GM19240 (cell line): ENCODE data around the gene TMEM198.

Experiments
- DNase-seq: peaks from one replicate; pipeline ENCODE4 v3.0.0; 2011; ENCODE audit warnings: low spot score; ENCODE audit not compliant: insufficient read length

The TMEM198 gene

DNA sequence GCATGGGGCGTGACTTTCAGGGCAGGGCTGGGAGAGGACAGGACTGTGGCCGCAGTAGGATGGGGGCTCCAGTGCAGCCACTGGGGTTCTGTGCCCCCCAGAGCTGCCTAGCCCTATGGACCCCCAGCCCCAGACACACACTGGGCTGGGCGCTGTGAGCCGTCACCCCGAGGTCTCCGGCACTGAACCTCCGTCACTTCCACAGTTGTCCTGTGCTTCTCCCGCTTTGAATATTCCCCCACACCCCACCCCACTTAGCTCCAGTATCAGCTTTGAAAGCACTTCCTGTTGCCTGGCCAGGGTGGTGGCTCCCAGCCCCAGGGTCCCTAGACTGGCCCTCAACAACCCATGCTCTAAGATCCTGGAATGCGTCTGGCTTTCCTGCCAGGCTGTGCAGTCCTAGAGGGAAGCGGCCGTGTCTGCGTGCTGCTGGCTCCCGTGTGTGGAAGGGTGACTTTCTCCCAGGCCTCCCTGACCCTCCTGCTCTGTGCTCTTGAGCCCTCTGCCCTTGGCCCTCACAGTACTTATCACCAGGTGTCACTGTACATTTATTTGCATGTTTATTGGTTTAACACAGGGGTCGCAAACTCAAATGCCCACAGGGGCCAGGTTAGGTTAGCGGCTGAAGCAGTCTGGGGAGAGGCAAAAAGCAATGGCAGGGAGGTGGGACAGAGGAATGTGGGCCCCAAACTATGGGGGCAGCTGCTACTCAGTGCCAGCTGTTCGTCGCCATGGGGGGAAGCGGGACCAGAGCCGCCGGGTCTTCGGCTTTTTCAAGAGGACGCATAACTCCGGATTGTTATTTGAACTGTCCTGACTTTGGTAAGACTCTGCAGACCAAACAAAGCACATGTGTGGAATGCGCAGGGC lies 17.6 kb downstream of the TMEM198 start:
- DNase-seq: no peak

DNA sequence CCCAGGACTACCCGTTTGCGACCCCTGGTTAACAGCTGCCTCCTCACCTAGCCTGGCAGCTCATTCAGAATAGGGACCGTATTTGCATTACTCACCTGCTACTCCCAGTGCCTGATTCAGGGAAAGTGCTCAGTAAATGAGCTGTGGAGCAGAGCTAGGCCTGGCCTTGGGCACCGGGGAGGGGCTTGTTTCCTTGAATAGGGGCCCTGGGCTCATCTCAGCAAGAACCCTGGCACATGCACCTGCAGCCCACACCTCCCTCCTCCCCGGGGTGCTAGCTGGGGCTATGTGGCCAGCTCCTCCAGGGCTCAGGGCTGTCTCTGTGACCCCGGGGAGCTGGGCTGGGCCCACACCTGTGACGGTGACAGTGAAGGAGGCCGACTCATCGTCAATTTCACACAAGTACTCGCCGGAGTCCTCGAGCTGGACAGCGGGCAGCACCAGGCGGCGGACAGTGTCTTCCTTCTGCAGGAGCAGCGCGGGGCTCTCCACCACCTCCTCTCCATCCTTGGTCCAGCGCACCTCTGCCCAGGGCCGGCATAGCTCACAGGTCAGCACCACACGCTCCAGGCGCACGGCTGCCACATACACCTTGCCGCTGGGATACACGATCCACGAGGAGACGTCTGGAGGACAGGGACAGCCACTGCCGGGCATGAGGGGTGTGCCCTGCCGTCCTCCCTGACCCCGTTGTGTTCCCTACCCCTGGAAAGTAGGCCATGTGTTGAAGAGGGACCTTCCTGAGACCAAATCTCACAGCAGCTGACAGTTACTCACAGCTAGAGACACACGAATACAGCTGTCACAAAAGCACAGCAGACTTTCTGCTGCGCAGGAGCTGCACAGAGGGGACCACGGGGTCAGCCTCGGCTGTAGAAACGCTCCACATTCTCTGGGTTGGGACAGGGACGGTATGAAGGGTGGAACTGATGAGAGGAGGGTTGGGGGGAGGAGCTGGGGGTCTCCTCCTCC lies 18.5 kb downstream of the TMEM198 start:
- no peak for DNase-seq

DNA sequence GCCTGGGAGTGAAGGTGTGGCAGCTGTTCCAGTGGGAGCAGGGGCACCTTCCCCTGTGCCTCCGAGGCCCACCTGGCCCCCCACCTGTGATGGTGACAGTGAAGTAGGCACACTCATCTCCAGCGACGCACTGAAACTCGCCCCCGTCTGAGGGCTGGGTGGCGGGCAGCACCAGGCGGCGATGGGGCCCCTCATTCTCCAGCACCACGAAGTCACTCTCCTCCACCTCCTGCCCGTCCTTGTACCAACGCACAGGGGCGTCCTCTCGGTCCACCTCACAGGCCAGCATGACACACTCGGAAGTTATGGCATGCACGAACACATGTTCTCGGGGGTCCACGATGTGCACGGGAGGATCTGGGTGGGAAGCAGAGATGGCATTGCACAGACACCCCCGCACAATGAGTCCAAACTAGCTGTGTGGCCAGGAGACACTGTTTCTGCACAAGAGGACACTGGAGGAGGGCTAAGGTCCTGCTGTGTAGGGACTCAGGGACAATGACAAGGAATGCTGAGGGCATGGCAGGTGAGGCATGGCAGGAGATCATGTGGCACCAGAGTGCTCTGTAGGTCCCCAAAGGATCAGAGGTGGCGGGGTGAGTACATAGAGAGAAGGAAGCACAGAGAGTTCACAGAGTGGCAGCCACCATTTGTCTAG lies 19.6 kb downstream of the TMEM198 start:
- no peak for DNase-seq

DNA sequence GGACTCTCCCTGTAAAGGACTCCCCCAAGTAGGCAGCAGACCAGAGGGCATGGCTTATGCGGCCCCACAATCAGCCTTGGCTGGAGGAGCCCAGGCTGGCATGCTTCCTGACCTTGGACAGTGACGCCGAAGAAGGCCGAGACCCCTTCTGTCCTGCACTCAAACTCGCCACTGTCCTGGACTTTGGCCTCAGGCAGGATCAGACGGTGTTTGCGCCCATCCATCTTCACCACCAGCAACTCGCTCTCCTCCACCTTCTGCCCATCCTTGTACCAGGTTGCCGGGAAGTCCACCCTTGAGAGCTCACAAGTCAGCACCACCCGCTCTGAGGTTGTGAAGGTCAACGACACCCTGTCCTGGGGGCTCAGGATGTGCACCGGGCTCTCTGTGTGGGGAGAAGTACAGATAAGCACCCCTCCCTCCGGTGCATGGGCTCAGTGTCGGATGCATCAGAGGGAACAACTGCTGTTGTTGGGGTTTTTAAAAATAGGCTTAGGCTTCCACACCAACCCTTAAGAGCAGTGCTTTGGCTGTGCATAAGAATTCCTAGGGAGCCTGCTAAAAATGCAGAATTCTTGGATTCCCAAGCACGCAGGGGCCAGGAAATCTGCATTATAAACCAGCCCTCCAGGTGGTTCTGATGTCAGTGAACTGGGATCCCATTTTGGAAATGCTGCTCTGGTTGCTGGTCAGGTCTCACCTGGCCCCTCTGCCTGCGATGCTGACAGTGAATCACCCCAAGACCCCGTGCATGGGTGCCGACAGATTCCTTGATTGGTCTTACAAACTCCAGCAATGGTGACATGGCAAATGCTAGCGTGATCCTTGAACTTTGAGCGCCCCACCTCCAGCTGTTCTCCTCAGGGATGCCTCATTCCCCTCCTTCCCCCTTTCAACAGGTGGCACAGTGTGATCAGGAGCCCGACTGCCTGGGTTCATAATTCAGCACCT lies 21.6 kb downstream of the TMEM198 start:
- DNase-seq: no peak

DNA sequence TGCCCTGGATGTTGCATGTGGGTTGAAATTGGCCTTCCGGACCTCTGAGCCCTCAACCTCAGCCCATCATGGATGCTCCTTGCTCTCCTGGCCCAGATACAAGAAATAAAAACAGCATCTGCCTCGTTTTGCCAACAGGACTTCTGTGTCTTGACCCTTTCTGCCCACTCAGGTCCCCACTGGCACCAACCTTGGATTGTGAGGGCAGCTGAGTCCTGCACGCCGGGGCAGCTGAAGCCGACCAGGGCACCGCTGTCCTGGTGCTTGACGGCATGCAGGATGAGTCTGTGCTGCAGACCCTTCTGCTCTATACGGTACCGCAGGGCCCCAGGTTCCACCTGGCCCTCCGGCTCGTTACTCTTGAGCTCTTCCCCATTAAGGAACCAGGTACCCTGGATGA lies 22.8 kb downstream of the TMEM198 start:
- no peak for DNase-seq

DNA sequence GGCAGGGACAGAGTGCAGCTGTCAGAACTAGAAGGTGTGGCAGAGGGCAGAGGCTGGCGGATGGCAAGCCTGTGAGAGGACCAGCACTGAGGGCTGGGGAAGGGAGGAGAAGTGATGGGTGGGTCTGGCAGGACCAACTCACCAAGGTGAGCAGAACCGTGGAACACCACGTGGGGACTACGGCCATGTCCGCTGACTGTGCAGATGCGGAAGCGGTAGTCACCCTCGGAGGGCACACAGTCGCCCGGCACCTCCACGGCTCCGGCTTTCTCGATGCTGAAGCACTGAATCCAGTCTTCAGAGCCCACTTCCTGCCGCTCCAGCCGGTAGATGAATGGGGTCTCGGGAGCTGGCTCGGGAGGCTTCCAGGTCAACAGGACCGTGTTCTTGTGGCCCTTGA lies 23.3 kb downstream of the TMEM198 start:
- DNase-seq: no peak

DNA sequence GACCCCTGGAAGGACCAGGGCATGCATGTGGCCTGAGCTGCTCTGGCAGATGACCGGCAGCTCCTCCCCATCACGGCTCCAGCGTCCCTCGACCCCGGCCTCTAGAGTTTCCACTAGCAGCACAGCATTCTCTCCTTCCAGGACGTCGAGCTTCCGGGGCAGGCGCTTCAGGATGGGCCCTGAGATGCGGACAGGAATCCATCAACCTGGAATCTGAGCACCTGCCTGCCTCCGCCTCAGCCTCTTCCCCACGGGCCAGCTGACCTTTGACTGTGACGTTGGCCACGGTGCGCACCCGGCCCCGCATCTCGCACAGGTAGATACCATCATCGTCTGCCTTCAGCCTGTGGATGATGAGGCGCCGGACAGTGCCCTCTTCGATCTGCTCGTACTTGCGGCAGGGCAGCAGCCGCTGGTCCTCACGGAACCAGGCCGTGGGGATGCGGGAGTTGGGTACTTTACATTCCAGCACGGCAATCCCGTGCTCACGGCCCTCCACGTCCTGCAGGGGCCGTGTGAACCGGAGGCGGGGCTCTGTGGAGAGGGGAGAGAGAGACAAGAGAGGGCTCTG lies 24.0 kb downstream of the TMEM198 start:
- no peak for DNase-seq

DNA sequence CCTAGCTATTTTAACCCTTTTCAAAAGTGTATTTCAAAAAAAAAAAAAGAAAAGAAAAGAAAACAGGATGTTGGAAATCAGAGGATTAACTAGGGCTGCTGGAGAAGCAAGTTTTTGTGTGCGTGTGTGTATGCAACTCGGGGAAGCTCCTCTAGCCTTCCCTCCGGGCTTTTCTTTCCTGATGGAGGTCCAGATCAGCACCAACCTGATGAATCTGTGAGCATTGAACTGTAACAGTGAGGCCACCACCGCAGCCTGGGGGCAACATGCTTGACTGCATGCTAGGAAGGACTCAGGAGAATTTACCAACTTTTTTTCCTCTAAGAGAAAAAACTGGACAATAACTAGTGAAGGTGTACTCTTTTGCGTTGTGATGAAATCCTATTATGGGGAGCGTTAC lies 25.2 kb downstream of the TMEM198 start:
- DNase-seq: no peak

DNA sequence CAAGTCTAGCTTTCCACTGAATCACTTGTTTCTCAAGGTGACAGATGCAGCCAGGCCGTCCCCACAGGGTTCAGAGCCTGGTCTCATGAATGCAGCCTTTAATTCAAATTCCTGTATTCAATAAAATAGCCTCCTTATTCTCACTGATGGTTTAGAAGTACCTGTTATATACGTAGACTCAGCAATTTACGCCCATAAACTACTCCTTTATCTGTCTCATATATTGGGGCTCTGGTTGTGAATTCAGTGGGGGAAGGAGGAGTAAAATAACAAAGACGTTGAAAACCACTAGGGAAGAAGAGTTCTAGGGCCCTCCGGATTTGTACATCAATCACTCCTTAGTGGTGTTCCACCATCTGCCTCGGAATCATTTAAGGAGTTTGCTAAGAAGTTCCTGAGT lies 25.8 kb downstream of the TMEM198 start:
- DNase-seq: no peak

DNA sequence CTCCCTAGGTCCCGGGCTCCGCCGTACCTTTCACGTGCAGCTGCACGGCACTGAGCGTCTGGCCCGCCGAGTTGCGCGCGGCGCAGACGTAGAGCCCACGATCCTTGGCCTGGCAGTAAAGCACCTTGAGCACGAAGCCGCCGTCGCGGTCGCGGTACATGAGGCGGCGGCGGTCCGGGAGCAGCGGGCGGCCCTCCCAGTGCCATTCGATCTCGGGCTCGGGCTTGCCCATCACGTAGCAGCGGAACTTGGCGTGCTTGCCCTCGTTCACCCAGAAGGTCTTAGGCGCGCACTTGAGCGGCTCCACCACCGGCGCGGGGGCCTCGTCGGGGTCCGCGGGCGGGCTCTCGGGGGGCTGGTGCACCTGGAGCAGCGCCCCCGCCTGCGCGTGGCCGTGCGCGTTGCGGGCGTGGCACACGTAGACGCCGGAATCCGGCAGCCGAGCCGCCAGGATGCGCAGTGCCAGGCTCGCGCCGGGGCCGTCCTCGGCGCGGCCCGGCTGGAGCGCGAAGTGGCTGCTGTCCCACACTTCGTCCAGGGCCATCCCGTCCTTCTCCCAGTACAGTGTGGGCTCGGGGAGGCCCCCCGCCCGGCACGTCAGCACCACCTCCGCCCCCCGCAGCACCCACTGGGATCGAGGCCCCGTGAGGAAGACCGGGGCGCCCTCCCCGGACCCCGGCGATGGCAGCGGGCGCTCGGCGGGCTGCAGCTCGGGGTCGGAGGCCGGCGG lies 26.5 kb downstream of the TMEM198 start:
- no peak for DNase-seq

DNA sequence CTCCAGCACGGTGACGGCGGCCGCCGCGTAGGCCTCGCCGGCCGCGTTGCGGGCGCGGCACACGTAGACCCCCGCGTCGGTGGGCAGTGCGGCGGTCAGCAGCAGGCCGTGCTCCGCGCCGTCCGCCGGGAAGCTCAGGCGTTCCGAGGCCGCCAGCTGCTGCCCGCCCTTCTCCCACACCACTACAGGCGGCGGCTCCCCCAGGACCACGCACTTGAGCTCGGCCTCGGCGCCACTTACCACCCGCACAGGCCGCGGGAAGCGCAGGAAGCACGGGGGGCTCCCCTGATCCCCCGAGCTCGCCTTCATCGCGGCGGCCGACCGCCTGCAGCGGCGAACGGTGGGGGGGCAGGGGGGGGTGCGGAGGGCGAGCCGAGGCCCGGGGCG lies 27.1 kb downstream of the TMEM198 start:
- no peak for DNase-seq

DNA sequence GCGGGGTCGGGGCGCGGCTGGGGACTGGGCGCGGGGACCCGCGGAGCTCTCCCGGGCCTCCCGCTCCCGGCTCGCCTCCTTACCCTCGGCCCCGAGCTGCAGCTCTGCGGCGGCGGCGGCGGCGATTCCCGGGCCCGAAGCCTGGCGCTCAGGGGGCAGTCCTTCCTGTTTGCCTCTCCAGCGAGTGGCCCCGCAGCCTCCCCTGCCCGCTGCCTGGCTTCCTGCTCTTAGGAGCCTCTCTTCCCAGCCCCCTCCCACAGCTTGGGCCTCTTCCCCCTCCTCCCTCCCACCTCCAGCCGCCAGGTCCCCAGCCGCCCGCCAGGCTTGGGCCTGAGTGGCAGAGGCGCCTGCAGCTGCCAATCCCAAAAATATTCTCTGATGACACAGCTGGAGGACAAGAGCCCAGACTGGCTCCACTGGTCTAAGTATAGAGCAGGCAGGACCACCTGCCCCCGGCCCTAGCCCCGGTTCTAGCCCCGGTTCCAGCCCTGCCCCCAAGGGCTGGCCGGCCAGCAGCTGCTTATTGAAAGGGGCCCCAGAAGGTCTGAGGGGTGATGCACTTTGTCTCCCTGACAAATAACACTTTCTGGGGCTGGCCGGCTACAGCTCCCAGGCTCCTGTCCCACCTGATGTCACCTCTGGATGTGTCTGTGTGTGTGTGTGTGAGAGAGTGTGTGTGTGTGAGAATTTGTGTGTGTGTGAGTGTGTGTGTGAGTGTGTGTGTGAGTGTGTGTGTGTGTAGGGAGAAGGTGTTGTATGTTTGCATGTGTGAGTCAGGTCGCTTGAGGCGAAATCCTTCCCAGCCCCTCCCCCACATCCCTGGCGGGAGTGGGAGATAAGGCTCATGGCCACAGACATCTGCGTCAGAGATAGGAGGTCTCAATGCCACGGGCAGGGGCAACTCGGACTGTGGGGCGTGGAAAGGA lies 27.7 kb downstream of the TMEM198 start, which contains the start of gene OBSL1:
Gene OBSL1, minus strand, starts transcription at position 229 of the 926 bp plus-strand sequence. CDS start 307 bp downstream, outside the sequence.
- DNase-seq: no peak

DNA sequence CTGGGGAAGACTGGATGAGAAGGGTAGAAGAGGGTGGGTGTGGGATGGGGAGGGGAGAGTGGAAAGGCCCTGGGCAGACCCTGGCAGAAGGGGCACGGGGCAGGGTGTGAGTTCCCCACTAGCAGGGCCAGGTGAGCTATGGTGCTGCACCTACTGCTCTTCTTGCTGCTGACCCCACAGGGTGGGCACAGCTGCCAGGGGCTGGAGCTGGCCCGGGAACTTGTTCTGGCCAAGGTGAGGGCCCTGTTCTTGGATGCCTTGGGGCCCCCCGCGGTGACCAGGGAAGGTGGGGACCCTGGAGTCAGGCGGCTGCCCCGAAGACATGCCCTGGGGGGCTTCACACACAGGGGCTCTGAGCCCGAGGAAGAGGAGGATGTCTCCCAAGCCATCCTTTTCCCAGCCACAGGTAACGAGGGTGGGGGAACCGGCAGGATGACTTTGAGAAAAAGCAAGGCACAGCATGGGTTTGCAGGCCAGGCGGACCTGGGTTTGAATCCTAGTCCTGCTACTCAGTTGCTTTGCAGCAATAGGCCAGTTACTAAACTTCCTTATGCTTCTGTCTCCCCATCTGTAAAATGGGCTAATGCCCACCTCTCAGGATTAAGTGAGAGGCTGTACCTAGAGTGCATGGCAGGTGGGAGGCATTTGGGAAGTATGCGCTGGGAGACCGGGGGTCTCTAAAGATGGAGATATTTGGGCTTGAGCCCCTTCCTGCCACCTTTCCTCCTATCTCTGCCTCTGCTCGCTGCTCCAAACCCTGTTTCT lies 28.6 kb downstream of the TMEM198 start, which contains the start of gene INHA:
Gene INHA, plus strand, starts transcription at position 74 of the 765 bp plus-strand sequence. Its CDS starts 65 bp downstream, at position 139.
- DNase-seq: no peak

DNA sequence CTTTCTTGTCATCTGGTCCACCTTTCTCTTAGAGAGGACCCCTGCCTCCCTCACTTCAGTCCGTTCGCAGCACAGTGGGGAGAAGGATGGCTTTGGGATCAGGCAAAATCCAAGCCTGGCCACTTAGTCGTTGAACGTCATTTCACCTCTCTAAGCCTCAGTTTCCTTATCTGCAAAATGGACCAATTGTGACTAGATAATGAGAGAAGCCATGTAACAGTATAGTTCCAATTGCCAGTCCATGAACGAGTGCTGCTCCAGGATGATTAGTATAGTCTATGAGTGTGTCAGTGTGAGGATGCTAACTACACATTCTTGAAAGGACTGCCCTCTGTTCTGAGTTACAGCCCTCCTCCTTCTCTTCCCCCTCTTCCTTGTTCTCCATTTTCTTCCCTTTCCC lies 29.3 kb downstream of the TMEM198 start:
- DNase-seq: no peak

DNA sequence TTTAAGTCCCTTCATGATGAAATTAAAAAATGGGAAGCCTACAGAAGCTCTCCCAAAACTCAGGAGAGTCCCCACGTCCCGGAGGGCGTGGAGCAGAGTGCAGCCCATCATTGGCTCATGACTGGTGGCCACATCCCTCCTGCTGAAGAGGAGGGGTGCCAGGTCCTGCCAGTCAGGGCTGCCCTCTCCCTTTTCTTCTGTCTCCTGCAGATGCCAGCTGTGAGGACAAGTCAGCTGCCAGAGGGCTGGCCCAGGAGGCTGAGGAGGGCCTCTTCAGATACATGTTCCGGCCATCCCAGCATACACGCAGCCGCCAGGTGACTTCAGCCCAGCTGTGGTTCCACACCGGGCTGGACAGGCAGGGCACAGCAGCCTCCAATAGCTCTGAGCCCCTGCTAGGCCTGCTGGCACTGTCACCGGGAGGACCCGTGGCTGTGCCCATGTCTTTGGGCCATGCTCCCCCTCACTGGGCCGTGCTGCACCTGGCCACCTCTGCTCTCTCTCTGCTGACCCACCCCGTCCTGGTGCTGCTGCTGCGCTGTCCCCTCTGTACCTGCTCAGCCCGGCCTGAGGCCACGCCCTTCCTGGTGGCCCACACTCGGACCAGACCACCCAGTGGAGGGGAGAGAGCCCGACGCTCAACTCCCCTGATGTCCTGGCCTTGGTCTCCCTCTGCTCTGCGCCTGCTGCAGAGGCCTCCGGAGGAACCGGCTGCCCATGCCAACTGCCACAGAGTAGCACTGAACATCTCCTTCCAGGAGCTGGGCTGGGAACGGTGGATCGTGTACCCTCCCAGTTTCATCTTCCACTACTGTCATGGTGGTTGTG lies 30.9 kb downstream of the TMEM198 start:
- no peak for DNase-seq
